Measurements from ENCODE around the gene PPP2R2B. TPM values are rescaled to one million over a fixed set of nuclear protein-coding genes. Genes with fewer than 3 reads are reported as not detected.

PPP2R2B gene
- total RNA-seq, 1 donor from 2014 or later, result 0.95 TPM

GRCh38 chr5:146893991-146894390 lies 15.4 kb upstream of the PPP2R2B start:
- ATAC-seq (no peak), DNase-seq (no peak)
- Histone ChIP-seq H3K4me3 (no peak overlapping the region), H3K27ac (no peak overlapping the region), H3K27me3 (ENCODE audit: low read depth) (no peaks in the 10 kb centered on the region), H3K4me1 (no peaks in the 10 kb centered on the region), H3K36me3 (no peaks in the 10 kb centered on the region), H3K9me3 (no peaks in the 10 kb centered on the region)
- TF ChIP-seq CTCF (IDR thresholded peaks at IDR 0.05), result no peak
- intact Hi-C loops (cut with DNase I), result no loop called here

- DNase-seq (no peak), ATAC-seq (no peak)
- no peaks in the 10 kb centered on the region for H3K36me3 ChIP-seq
- H3K27me3 ChIP-seq (ENCODE audit: low read depth), result no peaks in the 10 kb centered on the region
- intact Hi-C loops (cut with DNase I), result no loop called here
- H3K4me3 ChIP-seq, result no peak overlapping the region
- no peak for TF ChIP-seq CTCF (IDR thresholded peaks at IDR 0.05)
- no peaks in the 10 kb centered on the region for H3K4me1 ChIP-seq
- H3K27ac ChIP-seq, result no peak overlapping the region
- H3K9me3 ChIP-seq, result no peaks in the 10 kb centered on the region
Measured at GRCh38 chr5:146892231-146892630, 13.7 kb upstream of the PPP2R2B start.

DNA sequence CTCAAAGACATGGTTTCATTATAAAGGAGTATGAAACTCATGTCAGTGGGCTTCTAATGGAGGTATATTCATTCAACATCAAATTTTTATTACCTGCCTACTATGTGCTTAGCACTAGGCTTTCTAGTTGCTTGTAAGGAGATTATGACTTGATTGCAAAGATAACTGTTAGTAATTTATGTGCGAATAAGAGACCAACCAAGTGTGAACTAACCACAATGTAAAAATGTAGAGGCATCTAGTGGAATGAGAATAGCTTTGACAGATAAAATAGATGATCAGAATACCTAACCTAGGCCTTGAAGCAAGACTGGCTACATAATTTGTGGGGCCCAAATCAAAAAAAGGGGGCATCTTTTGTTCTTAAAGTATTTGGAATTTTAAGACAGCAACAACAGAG lies 13.0 kb upstream of the PPP2R2B start:
- no peak for TF ChIP-seq CTCF (IDR thresholded peaks at IDR 0.05)
- H3K27ac ChIP-seq, result no peak overlapping the region
- H3K4me1 ChIP-seq, result no peaks in the 10 kb centered on the region
- intact Hi-C loops (cut with DNase I), result no loop called here
- H3K4me3 ChIP-seq, result no peak overlapping the region
- no peaks in the 10 kb centered on the region for H3K27me3 ChIP-seq (ENCODE audit: low read depth)
- DNase-seq (no peak), ATAC-seq (no peak)
- H3K36me3 ChIP-seq, result no peaks in the 10 kb centered on the region
- H3K9me3 ChIP-seq, result no peaks in the 10 kb centered on the region

DNA sequence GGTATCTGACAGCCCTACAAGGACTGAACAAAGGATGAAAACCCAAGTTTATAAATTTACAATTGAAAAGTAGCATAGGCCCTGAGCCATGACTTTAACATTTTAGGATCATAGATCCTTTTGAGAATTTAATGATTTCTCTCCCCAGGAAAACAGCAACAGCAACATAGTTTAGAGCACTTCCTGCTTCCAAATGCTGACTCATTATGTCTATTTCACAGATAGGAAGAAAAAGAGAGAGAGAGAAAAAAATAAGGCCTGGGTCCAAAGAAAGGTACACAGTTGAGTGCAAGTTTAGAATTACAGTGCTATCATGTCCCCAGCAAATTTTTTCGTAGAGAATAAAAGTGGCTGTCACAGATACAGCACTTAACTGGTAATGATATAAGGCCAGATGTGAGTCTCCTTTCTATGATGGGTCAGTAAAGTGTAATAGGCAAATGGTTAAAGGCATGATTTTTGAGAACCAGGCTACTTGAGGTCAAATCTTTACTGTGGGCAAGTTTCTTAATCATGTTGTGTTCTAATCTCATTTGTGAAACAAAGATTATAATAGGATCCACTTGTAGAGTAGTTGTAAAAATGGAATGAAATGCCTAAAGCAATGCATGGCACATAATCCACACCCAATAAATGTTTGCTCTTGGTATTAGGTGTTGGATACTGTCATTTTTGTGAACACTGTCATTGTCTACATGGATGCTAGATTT lies 12.3 kb upstream of the PPP2R2B start:
- no peak for TF ChIP-seq CTCF (IDR thresholded peaks at IDR 0.05)
- H3K9me3 ChIP-seq, result no peaks in the 10 kb centered on the region
- H3K27me3 ChIP-seq (ENCODE audit: low read depth), result no peaks in the 10 kb centered on the region
- no peaks in the 10 kb centered on the region for H3K36me3 ChIP-seq
- H3K27ac ChIP-seq, result no peak overlapping the region
- H3K4me1 ChIP-seq, result no peaks in the 10 kb centered on the region
- ATAC-seq (no peak), DNase-seq (no peak)
- intact Hi-C loops (cut with DNase I), result no loop called here
- no peak overlapping the region for H3K4me3 ChIP-seq

DNA sequence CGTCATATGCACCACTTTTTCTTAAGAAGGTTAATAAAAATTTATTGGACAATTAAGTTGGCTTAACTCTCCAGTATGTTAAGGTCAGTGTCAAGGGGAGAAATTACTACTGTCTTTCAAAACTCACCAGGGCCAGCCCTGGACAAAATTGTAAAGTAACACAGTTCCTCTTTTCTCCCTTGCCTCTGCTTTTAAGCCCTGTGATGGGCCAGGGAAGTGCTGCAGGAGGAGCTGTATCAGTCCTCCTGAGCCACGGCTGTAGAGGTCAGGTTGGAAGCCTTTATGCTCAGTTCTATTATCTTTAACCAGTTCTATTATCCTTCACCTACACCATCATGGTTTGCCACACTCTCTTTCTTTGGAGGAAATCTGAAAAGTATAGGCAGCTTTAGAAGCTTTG lies 11.5 kb upstream of the PPP2R2B start:
- H3K27ac ChIP-seq, result no peak overlapping the region
- ATAC-seq, result peak in 1 of 2 donors; percentile 29
- intact Hi-C loops (cut with DNase I), result no loop called here
- no peak for DNase-seq
- H3K9me3 ChIP-seq, result no peaks in the 10 kb centered on the region
- H3K27me3 ChIP-seq (ENCODE audit: low read depth), result no peaks in the 10 kb centered on the region
- no peaks in the 10 kb centered on the region for H3K4me1 ChIP-seq
- no peak overlapping the region for H3K4me3 ChIP-seq
- no peak for TF ChIP-seq CTCF (IDR thresholded peaks at IDR 0.05)
- no peaks in the 10 kb centered on the region for H3K36me3 ChIP-seq
